ENCODE measurements around the gene LARP1.

LARP1 gene

DNA sequence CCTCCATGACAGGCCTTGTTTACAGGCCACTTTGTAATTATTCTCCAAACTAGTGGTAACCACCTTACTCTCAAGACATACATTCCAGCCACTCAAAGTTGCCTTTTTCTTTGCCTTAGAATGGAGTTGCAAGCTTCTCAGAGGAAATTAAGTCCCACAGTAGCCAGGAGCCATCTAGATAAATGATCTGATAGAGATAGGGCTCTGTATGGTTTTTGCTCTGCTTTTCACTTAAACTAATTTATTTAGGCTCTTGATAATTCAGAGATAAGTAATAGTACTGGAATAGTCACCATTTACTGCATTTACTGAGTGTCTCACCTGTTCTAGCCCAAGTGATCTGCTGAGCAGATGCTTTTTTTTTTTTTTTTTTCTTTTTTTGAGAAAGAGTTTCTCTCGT is 7.5 kb downstream of the LARP1 start:
- DNase-seq = no peak

DNA sequence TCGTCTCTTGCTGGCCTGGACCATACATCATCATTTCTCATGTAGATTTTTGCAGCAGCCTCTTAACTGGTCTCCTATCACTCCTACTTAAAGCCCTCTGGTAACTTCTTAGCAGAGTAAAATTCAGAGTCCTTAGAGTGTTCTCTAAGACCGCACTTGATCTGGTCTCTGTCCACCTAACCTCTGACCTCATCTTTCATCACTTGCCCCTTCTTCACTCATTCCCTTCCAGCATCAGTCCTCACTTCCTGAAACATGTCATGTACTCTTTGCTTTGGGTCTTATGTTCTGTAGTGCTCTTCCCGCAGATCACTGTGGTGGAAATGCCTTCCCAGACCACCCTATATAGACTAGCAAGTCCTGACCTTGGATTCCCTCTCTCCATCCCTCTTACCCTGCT is 9.8 kb downstream of the LARP1 start:
- no peak for DNase-seq

DNA sequence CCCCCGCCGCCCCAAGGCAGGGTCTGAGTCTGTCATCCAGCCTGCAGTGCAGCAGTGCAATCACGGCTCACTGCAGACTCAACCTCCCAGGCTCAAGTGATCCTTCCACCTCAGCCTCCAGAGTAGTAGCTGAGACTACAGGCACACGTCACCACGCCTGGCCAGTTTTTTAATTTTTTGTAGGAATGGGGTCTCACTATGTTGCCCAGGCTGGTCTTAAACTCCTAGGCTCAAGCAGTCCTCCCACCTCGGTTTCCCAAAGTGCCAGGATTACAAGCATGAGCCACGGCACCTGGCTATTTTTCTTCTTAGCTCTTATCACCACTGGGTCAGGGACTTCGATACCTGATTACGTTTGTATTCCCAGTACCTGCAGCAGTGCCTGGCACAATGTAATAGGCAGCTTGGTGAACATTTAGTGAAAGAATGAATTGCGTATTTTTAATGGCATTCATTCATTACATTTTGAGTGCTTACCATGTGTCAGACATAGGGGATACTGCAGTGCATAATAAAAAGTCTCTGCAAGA is 10.3 kb downstream of the LARP1 start:
- no peak for DNase-seq

DNA sequence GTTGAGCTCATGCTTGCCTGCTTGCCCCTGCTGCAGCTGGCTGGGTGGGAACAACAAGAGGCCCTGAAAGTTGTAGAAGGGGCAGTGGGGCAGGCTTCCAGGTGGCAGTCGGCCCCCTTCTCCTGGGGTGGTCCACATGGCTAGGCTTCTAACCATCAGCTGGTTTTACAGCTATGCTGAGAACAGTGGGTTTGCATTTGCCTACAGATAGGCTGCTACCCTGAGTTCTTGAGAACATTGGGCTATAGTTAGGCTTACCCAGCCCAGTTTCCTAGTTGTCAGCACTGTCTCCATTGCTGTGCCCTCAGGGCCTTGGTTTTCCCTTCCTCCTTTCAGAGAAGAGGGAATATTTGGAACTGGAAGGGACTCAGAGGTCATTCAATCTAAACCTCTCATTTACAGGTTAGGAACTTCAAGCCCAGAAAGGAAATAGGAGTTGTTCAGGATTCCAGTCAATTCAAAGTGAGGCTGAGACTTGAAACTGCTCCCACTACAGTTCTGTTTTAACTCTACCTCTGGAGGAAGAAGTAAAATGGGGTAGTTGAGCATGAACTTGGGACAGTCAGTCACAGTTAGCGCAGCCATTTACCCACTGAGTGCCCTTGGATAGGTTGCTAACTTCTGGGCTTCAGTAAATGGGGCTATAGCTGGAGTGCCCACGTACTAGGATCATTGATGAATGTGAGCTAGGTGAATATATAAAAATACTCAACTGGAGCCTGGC is 11.5 kb downstream of the LARP1 start:
- DNase-seq = no peak

DNA sequence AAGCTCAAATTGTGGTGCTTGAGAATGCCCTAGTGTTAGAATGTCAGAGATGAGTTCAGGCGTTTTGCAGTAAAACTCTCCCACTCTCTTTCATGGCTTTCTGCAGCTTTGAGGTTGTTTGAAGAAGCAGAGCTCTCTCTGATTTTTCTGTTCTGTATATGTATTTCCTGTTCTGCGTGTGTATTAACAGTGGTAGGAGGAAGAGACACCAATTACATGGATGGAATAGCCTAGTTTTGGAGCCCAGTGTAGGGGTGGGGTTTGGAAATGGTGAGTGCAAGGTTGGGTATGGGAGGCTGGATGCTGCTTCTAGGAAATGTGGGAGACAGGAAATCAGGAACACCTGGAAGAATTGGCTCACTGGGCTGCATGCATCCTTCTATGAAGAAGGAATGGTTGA is 12.4 kb downstream of the LARP1 start:
- no peak for DNase-seq

DNA sequence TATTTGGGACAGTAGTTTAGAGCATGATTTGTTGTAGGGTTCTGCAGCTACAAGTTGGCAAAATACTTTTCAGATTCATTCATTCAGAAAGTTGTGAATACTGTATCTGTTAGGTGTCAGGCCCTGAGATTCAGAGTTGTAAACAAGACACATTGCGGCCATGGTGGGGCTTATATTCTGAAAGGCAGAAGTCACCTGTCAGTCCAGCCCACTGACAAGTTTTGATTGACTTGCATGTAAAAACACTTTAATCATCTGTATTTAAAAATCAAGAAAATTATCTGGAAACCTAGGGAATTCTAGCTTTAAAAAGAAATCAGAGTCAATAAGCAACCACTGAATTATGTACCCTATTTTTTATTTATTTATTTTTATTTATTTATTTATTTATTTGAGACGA is 13.0 kb downstream of the LARP1 start:
- no peak for DNase-seq

DNA sequence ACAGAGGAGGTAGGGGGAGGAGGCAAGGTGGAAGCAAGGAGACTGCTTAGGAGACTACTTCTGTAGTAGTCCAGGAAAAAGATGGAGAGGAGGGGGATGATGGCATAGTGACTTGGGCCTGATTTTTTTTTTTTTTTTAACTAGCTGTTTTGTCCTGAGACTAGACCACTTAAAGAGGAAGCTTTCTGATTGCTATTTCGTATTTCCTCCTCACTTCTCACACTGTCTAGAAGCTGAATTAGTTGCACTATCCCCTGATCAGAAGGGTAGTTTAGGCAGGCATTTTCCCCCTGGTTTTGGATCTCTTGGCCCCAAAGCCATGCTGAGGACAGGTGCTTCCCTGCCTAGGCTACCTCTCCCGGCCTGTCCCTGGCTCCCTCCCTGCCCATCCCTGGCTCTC is 14.9 kb downstream of the LARP1 start:
- no peak for DNase-seq

DNA sequence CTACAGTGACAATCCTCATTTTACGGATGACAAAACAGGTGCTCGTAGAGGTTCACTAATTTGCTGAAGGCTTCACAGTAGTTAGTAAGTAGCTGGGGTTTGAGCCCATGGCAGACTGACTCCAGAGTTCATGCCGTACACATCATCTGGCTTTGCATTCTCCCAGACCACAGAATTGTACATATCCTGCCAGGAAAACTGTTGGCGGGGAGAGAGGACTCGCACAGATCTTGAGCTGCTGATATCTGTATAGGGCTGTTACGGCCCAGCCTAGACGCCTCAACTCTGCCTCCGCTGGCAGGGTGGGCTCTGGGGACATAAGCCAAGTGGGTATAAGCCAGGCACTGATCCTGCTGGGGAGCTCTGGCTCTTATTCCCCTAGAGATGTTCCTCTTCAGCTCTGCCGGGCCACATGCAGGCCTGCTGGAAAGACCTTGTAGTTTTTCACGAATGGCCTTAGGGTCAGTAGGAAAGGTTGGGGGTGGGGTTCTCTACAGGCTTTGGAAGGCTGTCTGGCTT is 16.3 kb downstream of the LARP1 start:
- no peak for DNase-seq

DNA sequence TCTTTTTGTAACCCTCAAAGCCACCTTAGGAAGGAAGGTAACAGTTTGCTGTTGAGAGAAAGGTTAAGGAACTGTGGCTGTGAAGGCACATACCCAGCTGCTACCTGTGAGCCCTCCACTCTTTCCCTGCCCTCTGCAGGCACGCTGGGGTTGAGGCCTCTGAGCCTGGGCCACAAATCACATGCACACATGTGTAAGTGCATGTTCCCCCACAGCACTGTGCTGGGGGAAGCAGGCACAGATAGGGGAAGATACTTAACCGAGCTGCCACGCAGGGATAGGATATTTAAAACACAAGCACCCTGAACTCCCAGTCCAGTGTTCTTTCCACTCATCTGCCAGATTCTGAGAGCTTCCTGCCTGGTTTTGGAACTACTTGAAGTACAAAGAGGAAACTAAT is 18.1 kb downstream of the LARP1 start:
- DNase-seq = no peak

DNA sequence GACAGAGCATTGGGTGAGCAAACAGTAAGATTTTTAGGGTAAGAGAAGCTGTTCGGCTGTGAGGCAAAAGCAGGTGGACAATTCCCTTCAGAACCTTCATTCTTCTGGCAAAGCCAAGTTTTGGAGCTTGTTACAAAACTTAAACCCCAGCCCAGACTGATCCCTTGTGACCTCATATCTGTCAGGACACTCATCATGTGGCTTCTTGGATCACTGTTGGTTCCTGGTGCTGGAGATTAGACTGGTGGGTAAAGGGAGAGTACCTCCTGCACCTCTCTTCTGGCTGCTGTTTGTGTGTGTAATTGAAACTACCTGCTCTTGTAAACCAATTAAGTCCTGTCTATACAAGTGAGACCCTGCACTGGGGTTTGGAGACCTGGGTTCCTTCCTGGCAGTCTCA is 21.0 kb downstream of the LARP1 start:
- no peak for DNase-seq

DNA sequence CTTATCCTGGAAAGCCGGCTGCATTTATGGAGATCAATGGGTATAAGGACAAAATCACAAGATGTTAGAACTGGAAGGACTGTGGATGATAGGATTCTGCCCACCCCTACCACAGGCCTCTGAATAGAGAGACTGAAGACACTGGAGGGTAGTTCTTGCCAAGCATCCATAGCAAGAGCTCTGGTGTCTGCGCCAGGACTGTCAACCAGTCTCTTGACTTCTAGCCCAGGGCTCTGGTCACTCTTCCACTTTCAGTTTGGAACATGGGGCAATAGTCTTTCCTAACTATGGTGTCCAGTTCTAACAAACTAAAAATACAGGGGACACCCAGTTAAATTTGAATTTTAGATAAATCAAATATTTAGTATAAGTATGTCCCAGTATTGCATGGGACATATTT is 23.4 kb downstream of the LARP1 start:
- DNase-seq = no peak

DNA sequence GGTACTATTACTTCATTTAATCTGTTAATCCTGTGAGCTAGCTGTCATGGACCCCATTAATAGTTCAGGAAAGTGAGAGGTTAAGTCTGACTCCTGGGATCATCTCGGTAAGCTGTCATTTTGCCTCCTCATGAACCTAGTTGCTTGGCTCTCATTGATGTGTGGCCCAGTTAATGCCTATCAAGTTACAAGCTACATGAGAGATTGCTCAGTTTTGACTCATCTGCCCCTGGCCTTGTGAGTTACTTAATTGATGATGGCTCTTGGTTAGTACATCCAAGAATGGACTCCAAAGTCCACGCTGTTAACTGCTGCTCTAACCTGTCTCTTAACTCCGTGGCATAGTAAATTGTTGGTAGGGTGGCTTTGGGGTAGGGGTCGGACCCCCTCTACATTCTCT is 23.9 kb downstream of the LARP1 start:
- DNase-seq = no peak

DNA sequence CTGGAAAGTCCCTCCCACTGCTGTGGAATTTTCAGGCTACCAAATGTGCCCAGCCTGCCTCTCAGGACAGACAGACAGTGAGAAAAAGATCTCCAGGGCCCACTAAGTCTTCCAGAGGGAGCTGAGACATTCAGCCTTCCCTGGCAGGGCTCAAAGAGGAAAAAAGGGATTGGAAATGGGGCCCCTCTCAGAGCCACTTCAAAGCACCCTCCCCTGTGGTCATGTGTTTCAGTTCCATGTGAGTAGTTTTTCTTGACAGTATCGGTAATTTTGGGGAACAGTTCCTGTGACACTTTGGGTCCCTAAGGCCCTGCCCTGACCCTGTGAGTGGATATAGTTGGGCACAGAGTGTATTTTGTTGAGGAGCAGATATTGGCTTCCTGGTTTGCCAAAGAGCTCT is 25.0 kb downstream of the LARP1 start:
- no peak for DNase-seq

DNA sequence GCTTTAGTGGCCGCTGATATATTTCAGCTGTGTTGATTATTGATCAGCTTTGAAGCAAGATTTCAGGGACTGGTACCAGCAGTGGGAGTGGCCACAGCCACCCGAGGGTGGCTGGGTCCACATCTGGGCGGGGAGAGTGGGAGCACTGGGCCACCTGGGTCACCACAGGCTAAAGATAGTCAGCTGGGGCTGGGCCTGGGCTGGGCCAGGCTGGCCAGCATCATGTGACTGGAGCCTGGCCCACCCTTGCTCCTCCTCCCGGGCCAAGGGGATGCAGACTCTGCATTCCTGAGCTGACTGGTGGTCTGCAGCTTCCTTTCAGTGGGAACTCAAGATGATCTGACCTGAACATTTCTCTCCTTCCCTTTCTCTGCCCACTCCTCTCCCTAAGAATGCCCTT is 27.1 kb downstream of the LARP1 start:
- no peak for DNase-seq

DNA sequence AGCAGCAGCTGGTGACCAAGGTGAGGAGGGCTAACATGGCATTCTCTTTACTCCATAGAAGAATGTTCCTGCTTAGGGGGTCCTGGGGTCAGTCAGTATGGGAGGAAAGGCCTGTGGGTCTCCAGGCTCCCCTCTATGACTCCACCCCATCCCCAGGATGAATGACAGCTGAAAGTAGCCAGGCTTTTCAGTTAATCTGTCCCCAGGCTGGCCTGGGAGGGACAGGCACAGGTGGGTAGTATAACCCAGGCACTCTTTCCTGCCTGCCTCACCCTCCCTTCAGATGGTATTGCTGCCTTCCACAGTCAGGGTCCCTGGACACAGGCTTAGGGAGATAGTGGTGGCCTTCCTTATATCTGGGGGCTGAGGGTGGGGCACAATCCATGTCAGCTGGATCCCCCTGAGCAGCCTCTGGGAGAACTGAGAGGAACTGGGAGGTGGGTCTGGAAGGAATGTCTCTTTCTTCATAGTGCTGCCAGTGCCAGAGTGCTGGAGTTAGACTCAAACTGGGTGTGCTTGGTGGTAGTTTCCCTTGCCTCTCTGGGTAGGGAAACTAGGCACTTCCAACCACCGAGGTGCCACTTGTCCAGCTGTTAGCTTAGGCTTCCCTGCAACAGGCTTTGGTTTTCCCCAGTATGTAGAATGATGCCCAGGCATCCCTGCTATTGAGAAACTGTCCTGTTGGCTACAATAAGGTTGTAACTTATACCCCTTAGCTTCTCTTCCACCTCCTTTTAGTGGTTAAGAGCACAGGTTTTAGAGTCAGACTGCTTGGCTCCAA is 27.8 kb downstream of the LARP1 start:
- no peak for DNase-seq

DNA sequence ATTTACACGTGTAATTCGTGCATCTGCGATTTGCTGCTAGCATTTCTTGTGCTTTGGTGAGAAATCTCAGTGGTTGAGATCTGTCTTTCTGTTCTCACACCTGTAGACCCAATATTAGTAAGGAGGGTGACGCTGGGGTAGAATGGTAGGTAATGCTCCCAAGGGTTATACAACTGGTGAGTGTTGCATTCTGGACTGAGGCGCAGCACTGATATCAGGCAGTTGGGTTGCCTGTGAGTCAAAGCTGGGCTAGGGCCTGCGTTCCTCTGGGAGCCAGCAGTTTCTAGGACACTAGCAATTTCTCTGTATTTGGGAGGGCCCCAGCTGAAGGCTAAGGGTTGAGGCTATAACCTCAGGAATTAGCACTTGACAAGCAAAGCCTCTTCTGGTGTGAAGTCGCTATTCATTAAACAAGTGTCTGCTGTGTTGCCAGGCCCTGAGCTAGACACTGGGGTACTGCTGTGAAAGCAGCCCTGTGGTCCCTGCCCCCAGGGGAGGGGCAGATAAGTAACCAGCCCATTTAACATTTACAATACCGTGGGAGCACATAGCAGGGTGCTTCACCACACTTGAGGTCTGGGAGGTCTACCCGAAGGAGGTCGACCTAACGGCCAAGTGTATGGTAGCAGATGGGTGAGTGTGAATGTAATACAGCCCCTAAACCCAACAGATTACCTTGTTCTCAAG is 28.7 kb downstream of the LARP1 start:
- DNase-seq = no peak

DNA sequence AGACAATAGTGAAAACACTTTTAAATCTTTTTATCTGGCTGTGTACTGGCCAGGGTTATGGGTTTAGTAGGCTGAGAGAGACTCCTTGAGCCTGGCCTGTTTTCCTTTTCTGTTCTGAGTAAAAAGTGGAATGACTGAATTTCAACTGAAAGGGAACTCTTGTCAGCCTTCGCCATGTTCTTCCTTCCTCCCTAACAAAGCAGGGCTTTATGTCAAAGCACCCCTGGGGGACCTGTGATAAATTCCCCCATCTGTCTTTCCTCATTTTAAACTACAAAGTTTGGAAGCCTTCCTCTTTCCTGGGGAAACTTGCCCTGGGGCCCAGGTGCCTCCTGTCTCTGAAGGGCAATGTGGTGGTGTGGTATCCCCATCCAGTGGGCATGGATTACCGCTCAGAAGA is 29.7 kb downstream of the LARP1 start:
- no peak for DNase-seq

DNA sequence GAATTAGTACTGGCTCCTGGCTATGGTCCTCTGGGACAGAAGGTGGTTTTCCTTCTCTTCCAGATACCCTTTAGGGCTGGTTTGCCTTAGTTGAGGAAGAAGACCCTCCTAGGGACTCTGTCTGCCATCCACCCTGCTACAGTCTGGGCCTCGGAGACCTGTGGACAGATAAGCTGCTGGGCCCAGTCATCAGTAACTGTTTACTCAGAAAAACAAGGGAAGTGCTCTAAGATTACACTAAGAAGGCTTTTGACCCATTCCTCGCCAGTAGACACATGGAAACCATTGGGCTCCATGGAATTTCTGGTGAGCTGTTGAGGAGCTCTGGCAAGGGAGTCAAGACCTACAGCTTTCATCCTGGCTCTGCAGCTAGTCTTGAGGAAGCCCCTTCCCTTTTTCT is 31.2 kb downstream of the LARP1 start:
- no peak for DNase-seq

DNA sequence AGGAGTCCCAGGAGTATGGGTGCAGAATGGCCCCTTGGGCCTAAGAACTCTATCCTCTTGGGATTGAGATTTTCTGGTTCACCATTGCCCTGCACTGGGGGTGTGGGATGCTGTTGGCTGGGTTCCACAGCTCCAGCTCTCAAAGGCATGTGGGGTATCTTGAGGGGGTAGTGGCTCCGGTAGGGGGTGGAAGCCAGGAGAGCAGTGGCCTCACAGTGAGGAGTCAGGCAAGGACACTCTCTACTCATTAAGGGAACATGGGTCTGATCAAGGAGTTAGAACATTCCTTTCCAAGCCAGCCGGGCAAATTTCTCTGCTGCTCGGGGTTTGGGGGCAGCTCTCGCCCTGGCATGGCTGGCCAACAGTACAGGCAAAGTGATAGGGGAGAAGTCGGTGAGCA is 33.0 kb downstream of the LARP1 start:
- no peak for DNase-seq

DNA sequence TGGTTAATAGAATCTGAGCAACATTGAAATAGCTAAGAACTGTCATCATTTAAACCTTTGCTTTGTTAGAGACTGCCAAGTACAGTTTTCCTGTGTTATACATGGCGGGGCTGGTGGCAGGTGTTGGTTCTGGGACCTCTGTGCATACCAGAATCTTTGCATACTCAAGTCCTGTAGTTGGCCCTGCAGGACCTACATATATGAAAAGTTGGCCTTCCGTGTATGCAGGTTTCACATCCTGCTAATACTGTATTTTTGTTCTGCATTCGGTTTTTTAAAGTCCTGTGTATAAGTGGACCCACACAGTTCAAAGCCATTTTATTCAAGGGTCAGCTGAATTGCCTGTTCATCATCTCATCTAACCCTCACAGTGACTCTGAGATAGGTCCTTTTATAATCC is 36.4 kb downstream of the LARP1 start:
- no peak for DNase-seq

DNA sequence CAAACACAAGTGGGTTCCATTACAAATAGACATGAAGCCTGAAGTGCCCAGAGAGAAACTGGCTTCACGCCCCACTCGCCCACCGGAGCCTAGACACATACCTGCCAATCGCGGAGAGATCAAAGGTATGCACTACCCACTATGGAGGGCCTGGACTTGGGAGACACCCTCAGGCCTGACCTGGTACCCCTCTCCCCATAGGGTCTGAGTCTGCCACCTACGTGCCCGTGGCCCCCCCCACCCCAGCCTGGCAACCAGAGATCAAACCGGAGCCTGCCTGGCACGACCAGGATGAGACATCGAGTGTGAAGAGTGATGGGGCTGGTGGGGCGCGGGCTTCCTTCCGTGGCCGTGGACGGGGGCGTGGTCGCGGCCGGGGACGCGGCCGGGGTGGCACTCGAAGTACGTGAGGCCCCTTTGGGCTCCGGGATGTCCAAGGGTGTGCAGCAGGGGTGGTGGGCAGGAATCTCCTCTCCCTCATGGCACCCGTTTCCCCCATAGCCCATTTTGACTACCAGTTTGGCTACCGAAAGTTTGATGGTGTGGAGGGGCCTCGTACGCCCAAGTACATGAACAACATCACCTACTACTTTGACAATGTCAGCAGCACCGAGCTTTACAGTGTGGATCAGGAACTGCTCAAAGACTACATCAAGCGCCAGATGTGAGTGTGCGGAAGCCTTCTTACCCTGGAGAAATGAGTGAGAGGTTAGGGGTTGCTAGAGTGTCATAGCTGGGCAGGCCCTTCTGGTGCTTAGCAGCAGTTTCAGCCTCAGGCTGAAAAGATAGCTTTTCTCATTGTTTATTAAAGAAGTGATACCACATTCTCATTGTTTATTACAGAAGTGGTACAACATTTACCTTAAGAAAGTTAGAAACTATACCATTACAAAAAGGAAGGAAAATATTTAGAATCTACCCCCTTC is 38.7 kb downstream of the LARP1 start:
- DNase-seq = no peak

DNA sequence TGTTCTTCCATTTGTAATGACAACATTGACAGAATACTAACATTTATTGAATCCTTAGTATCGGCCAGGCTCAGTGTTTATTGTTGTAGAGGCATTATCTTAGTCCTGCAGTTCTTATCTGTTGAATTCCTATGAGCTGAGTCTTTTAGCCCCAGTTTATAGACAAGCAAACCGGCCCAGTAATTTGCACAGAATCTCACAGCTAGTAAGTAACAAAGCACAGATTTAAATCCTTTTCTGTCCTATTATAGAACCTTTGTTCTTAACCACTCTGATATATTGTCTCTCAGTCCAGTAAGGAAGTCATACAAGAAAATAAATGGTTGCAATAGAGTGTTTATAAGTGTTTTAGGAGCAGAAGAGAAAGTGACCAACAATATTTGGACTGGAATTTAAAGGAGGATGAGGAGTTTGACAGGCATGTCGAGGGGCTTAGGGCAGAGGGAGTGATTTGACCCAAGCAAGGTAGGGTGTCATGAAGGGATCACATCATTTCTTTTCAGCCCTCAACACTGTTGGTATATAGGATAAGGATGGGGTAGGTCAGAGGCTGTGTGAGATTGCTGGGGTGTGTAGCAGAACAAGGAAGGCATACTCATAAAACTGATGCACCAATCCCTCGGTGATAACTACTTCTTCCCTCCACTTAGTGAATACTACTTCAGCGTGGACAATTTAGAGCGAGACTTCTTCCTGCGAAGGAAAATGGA is 39.5 kb downstream of the LARP1 start:
- no peak for DNase-seq

Measured in SHP77 treated with DMSO at 0.1 percent for 48 hours (cell line).